B cell (primary cell): Measurements from ENCODE around the gene TRABD2B. TPM values are rescaled to one million over a fixed set of nuclear protein-coding genes. Genes with fewer than 3 reads are reported as not detected.

Source experiments
- ATAC-seq: fragments of 200-7000 bp; cut with Tn5 transposase; one replicate; pipeline ENCODE4 v1.10.0; 2021; ENCODE audit warnings: low read depth, mild to moderate bottlenecking, moderate number of reproducible peaks, moderate library complexity
- CTCF ChIA-PET: fragments of 350-600 bp; sonication (Branson Sonifier 250); formaldehyde crosslinking; loops from one replicate; lab custom pipeline; 2021; ENCODE audit warnings: antibody characterized with exemption, inconsistent platforms; lab: Charles Lee
- POLR2A ChIA-PET: fragments of 350-600 bp; sonication (Branson Sonifier 250); formaldehyde crosslinking; loops from one replicate; lab custom pipeline; 2021; ENCODE audit warnings: antibody characterized with exemption; lab: Charles Lee
- DNase-seq: peaks from one replicate; pipeline ENCODE4 v3.0.0; 2013
- H2AFZ ChIP-seq: 2 replicates; pipeline ENCODE4 v1.6.1; 2012; ENCODE audit warnings: mild to moderate bottlenecking, low read depth, low read length; ENCODE audit not compliant: insufficient read depth, poor library complexity, severe bottlenecking
- H3K27ac ChIP-seq, 2 donors: 1 replicate in 1 of 2; 2 replicates in 1 of 2; pipeline ENCODE4 v1.5.1; 2012 to 2013; ENCODE audit warnings: low read length in 2 of 2, mild to moderate bottlenecking in 2 of 2, moderate library complexity in 1 of 2
- H3K27me3 ChIP-seq, 4 experiments: fragments of 200-600 bp in 1 of 4; sonication (generic) in 1 of 4; replicated peaks in 1 of 4; 1 replicate in 2 of 4; 2 replicates in 2 of 4; pipeline versions ENCODE4 v1.6.1 to v1.7.0; 2013 to 2016; ENCODE audit warnings: low read length in 3 of 4, mild to moderate bottlenecking in 2 of 4, mixed read lengths in 1 of 4, moderate library complexity in 1 of 4; ENCODE audit not compliant: insufficient read depth in 4 of 4, control insufficient read depth in 3 of 4; ENCODE audit errors: control extremely low read depth in 1 of 4
- H3K36me3 ChIP-seq, 2 experiments: replicated peaks in 1 of 2; 1 replicate in 1 of 2; 2 replicates in 1 of 2; pipeline versions ENCODE4 v1.6.1 to v1.7.1; 2013; ENCODE audit warnings: low read length in 1 of 2; ENCODE audit not compliant: insufficient read depth in 2 of 2, control insufficient read depth in 1 of 2; ENCODE audit errors: control extremely low read depth in 1 of 2, extremely low read depth in 1 of 2
- H3K4me1 ChIP-seq, 2 donors: fragments of 200-600 bp in 1 of 2; sonication (generic) in 1 of 2; 1 replicate in 1 of 2; 2 replicates in 1 of 2; pipeline versions ENCODE4 v1.5.1 to v1.6.1; 2013 to 2017; ENCODE audit warnings: low read length in 2 of 2; ENCODE audit not compliant: control insufficient read depth in 2 of 2, insufficient read depth in 2 of 2
- H3K4me2 ChIP-seq: replicated peaks from 2 replicates; pipeline ENCODE3; 2012; ENCODE audit warnings: mild to moderate bottlenecking, low read depth, low read length; ENCODE audit not compliant: poor library complexity, severe bottlenecking
- H3K4me3 ChIP-seq, 5 experiments: fragments of 200-600 bp in 1 of 5; sonication (generic) in 1 of 5; 1 replicate in 3 of 5; 2 replicates in 2 of 5; pipeline versions ENCODE4 v1.5.1 to v1.7.0; 2011 to 2016; ENCODE audit warnings: low read length in 4 of 5, mild to moderate bottlenecking in 4 of 5, low read depth in 2 of 5, control low read depth in 1 of 5, moderate library complexity in 1 of 5; ENCODE audit not compliant: insufficient read depth in 1 of 5; ENCODE audit errors: control extremely low read depth in 1 of 5, extremely low read depth in 1 of 5
- H3K79me2 ChIP-seq: fragments of 200-600 bp; sonication (generic); one replicate; pipeline ENCODE4 v1.6.0; 2016; ENCODE audit warnings: low read length; ENCODE audit not compliant: control insufficient read depth, insufficient read depth
- H3K9ac ChIP-seq: fragments of 200-600 bp; sonication (generic); 2 replicates; pipeline ENCODE4 v1.6.1; 2017; ENCODE audit warnings: mild to moderate bottlenecking, low read length, moderate library complexity
- H3K9me3 ChIP-seq, 3 donors: one replicate each; pipeline versions ENCODE4 v1.6.1 to v1.7.1; 2013; ENCODE audit warnings: low read length in 2 of 3; ENCODE audit not compliant: control insufficient read depth in 2 of 3, insufficient read depth in 1 of 3; ENCODE audit errors: control extremely low read depth in 1 of 3
- H4K20me1 ChIP-seq: 2 replicates; pipeline ENCODE4 v1.6.0; 2012; ENCODE audit warnings: mild to moderate bottlenecking, low read length; ENCODE audit not compliant: insufficient read depth, control insufficient read depth, poor library complexity, severe bottlenecking
- H3K27ac Mint-ChIP-seq: one replicate; pipeline ENCODE4 v1.8.0; 2021; ENCODE audit warnings: mixed read lengths
- H3K27me3 Mint-ChIP-seq: one replicate; pipeline ENCODE4 v1.8.0; 2021; ENCODE audit warnings: mixed read lengths
- H3K4me1 Mint-ChIP-seq: one replicate; pipeline ENCODE4 v1.8.0; 2021; ENCODE audit warnings: mixed read lengths
- H3K4me3 Mint-ChIP-seq: one replicate; pipeline ENCODE4 v1.8.0; 2021; ENCODE audit warnings: mixed read lengths
- H3K9me3 Mint-ChIP-seq: one replicate; pipeline ENCODE4 v1.8.0; 2022; ENCODE audit warnings: mixed read lengths; ENCODE audit not compliant: insufficient read depth
- CTCF ChIP-seq: fragments of 200-600 bp; IDR thresholded peaks from one replicate; pipeline ENCODE4 v1.8.0; 2022; ENCODE audit warnings: antibody characterized with exemption, mild to moderate bottlenecking
- EZH2 ChIP-seq: IDR thresholded peaks from 2 replicates; pipeline ENCODE4 v1.6.1; 2012; ENCODE audit warnings: borderline replicate concordance, low read depth, mild to moderate bottlenecking, moderate library complexity, low read length; ENCODE audit not compliant: insufficient read depth, poor library complexity, severe bottlenecking
- WGBS: methylation state at CpG from one replicate; pipeline ENCODE4 v1.1.5; 2013; ENCODE audit warnings: missing lambda C conversion rate; ENCODE audit not compliant: insufficient coverage; 5-methylcytosine and 5-hydroxymethylcytosine counted together
- intact Hi-C: fragments of 100-400 bp; cut with micrococcal nuclease; formaldehyde crosslinking; loops from one replicate; pipeline ENCODE4 v1.10.0; 2022
- polyA plus RNA-seq: library from polyadenylated mRNA; depleted of rRNA; stranded (reverse); fragments of >200 nt; gene quantifications from 2 replicates; pipeline ENCODE4 v1.2.3, GENCODE V29; 2012
- total RNA-seq, 2 donors: library from RNA; stranded (reverse); fragments of 120-200 nt in 1 of 2; gene quantifications; 1 replicate in 1 of 2; 2 replicates in 1 of 2; pipeline versions ENCODE4 v1.2.3 to v1.2.4, GENCODE V29; 2013 to 2022

TRABD2B gene
- total and polyA plus RNA-seq, 2 donors (not counting 1 experiment from before 2014, with no cell fraction given) = not detected

GRCh38 chr1:47814612-47815395, 182.4 kb downstream of the TRABD2B start:
- WGBS = 45% methylated on average over 10 of the region's 12 CpGs
- intact Hi-C loops = no loop called here
- CTCF ChIA-PET = no interaction called here

More at GRCh38 chr1:47814612-47815395, 182.4 kb downstream of the TRABD2B start:
- DNase-seq (no peak), ATAC-seq (no peak)
- H3K4me1 Mint-ChIP-seq = no peaks in the 10 kb centered on the region
- H4K20me1 ChIP-seq = no peaks in the 10 kb centered on the region
- no peak overlapping the region for H3K4me3 ChIP-seq
- H3K36me3 ChIP-seq = no peaks in the 10 kb centered on the region
- peaks cover 7% of the 10 kb centered on the region for H3K27me3 Mint-ChIP-seq
- no peaks in the 10 kb centered on the region for H3K9me3 Mint-ChIP-seq
- TF ChIP-seq EZH2 (no peak), CTCF (no peak)
- H3K79me2 ChIP-seq = no peaks in the 10 kb centered on the region
- POLR2A ChIA-PET = no interaction called here
- H3K9me3 ChIP-seq = no peaks in the 10 kb centered on the region
- no peak overlapping the region for H3K4me3 Mint-ChIP-seq
- H3K4me1 ChIP-seq = no peaks in the 10 kb centered on the region
- H3K4me2 ChIP-seq = no peak overlapping the region
- peaks cover 0 to 3% (median 0%) of the 10 kb centered on the region in 4 experiments for H3K27me3 ChIP-seq
- H3K27ac ChIP-seq = no peak overlapping the region
- H2AFZ ChIP-seq = no peak overlapping the region
- H3K9ac ChIP-seq = no peak overlapping the region
- no peak overlapping the region for H3K27ac Mint-ChIP-seq
